LNCAP (cell line): Measurements from ENCODE around the gene PERCC1.

Experiments used
- TF ChIP-seq, protein P1 (sequence below): fragments of 450-650 bp; IDR thresholded peaks from 2 replicates; pipeline ENCODE4 v1.5.1; 2017; ENCODE audit warnings: mild to moderate bottlenecking

The PERCC1 gene

DNA sequence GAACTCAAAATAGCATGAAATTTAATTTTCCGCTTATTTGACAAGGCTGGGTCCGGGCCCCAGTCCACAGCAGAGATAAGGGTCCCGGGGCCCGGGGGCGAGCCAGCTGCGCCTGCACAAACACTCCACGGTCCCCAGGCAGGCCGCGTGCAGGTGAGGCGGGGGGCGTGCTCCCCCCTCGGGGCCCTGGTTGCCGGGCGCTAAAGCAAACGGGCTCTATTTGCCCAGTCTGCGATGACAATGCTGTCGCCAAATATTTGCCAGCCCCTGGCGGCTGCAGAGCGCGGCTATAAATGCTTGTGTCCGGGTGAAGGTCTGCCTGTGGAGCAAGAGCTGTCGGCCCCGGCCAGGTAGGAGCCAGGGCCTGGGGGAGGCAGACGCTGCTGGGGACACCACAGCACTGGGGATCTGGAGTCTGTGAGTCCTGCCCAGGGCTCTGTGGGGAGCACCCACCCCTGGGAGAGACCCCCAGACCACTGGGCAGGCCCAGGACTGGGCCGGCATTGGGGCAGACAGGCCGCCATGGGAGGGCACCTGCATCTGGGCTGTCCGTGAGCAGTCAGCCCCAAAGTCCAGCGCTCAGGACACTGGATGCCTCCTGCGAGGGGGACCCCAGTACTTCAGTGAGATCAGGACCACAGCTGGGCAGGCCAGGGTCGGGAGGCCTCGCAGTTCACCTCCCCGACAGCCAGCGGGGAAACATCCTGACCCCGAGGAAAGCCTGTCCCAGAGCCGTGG, at the start of gene PERCC1:
Gene PERCC1 (plus strand): TSS at position 320 of the 738 bp plus-strand sequence. CDS start 1,516 bp downstream, outside the sequence.
- TF ChIP-seq, protein P1, sequence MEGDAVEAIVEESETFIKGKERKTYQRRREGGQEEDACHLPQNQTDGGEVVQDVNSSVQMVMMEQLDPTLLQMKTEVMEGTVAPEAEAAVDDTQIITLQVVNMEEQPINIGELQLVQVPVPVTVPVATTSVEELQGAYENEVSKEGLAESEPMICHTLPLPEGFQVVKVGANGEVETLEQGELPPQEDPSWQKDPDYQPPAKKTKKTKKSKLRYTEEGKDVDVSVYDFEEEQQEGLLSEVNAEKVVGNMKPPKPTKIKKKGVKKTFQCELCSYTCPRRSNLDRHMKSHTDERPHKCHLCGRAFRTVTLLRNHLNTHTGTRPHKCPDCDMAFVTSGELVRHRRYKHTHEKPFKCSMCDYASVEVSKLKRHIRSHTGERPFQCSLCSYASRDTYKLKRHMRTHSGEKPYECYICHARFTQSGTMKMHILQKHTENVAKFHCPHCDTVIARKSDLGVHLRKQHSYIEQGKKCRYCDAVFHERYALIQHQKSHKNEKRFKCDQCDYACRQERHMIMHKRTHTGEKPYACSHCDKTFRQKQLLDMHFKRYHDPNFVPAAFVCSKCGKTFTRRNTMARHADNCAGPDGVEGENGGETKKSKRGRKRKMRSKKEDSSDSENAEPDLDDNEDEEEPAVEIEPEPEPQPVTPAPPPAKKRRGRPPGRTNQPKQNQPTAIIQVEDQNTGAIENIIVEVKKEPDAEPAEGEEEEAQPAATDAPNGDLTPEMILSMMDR = peak; percentile 25; the same call in 1 of the 2 replicates

- TF ChIP-seq, protein P1 = no peak
Observed at GRCh38 chr16:1381612-1382406, 49.1 kb upstream of the PERCC1 start.

DNA sequence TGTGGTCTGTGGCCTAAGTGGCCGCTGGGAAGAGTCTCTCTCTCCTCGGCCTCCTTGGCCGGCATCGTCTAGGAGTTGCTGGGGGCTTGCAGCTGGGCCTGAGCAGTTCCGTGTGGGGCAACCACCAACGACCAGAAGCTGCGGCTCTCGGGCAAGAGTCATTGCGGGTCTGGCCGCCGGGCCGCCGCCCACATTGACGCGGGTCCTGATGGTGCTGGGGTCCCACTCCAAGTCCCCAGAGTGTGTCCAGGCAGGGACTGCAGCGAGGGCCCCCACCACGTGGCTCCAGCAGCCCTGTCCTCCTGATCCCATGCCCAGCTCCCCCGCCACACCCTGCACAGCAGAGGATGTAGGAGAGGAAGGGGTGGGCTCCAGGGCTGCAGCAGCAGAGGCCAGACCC, 47.3 kb upstream of the PERCC1 start:
- TF ChIP-seq, protein P1 = no peak

DNA sequence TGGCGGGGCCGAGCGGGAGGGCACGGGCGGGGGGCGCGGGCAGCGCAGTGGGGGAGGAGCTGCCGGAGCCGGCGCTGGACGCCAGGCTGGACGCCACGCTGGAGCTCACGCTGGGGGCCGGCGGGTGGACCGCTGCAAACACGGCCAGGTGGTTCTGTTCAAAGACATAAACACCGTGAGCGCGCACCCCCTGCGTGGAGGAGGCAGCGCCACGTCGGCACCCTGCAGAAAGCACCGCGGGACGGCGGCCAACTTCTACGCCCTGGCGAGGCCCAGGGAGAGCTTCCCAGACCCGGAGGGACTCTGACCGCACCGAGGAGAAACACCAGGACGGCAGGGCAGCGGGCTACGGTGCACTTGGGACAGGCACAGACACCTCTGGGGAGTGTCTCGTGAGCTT, 45.6 kb upstream of the PERCC1 start:
- TF ChIP-seq, protein P1 = no peak

DNA sequence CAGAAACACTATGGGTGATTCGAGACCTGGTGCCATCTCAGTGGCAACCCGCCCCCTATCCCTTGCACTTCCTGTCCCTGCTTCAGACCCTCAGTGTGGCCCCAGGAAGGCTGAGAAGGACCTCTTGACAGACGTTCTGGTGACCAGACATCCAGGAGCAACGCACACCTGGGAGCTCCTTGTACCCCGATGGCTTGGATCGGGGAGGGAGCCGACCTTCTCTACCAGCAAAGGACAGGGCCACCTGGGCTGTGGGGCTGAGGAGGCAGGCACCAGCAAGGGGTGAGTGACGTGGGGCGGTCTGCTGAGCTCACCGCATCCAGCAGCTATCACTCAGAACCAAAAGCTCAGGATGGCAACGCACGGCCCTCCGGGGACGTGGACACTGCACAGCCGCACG, 43.5 kb upstream of the PERCC1 start:
- TF ChIP-seq, protein P1 = no peak

DNA sequence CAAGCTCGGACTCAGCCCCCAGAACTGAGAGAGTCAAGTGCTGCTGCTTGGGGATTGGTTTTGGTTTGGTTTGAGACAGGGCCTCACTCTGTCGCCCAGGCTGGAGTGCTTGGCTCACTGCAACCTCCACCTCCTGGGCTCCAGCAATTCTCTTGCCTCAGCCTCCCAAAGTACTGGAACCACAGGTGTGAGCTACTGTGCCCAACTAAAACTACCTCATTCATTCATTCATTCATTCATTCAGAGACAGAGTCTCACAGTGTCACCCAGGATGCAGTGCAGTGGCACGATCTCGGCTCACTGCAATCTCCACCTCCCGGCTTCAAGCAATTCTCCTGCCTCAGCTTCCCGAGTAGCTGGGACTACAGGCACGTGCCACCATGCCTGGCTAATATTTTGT, 41.1 kb upstream of the PERCC1 start:
- TF ChIP-seq, protein P1 = no peak

- TF ChIP-seq, protein P1 = no peak
Observed at GRCh38 chr16:1390239-1390779, 40.6 kb upstream of the PERCC1 start.
